H9 (cell line): ENCODE results near the gene CRABP2. TPM values are rescaled to one million over a fixed set of nuclear protein-coding genes. Genes with fewer than 3 reads are reported as not detected.
A peak's percentile ranks its signal among the peaks of the same experiment; 100 is the strongest.

Source experiments
- DNase-seq: peaks from one replicate; pipeline ENCODE4 v3.0.0-alpha.2; 2017
- H2AFZ ChIP-seq: one replicate; pipeline ENCODE4 v1.6.1; 2013; ENCODE audit warnings: mild to moderate bottlenecking, low read length, control low read depth, moderate library complexity
- H2AK5ac ChIP-seq: 2 replicates; pipeline ENCODE4 v1.6.1; 2013; ENCODE audit warnings: low read length, control low read depth, mixed read lengths; ENCODE audit not compliant: insufficient read length
- H2BK120ac ChIP-seq: one replicate; pipeline ENCODE4 v1.6.1; 2013; ENCODE audit warnings: low read depth, mild to moderate bottlenecking, low read length, control low read depth, inconsistent platforms; ENCODE audit not compliant: poor library complexity, severe bottlenecking
- H2BK12ac ChIP-seq: 2 replicates; pipeline ENCODE4 v1.6.1; 2013; ENCODE audit warnings: low read length, control low read depth, mixed read lengths, low read depth; ENCODE audit not compliant: insufficient read length
- H2BK15ac ChIP-seq: 2 replicates; pipeline ENCODE4 v1.6.1; 2013; ENCODE audit warnings: low read depth, low read length, control low read depth
- H2BK20ac ChIP-seq: one replicate; pipeline ENCODE4 v1.6.1; 2013; ENCODE audit warnings: low read depth, mild to moderate bottlenecking, low read length, control low read depth, inconsistent platforms; ENCODE audit not compliant: poor library complexity, severe bottlenecking
- H2BK5ac ChIP-seq: 2 replicates; pipeline ENCODE4 v1.6.1; 2013; ENCODE audit warnings: low read length, control low read depth, mixed read lengths; ENCODE audit not compliant: insufficient read length
- H3K14ac ChIP-seq: 2 replicates; pipeline ENCODE4 v1.6.1; 2013; ENCODE audit warnings: low read length, control low read depth; ENCODE audit not compliant: insufficient read depth
- H3K18ac ChIP-seq: 2 replicates; pipeline ENCODE4 v1.6.1; 2013; ENCODE audit warnings: low read depth, mild to moderate bottlenecking, mixed read lengths, low read length, control low read depth; ENCODE audit not compliant: insufficient read length
- H3K23ac ChIP-seq: 2 replicates; pipeline ENCODE4 v1.6.1; 2013; ENCODE audit warnings: low read length, control low read depth, mixed read lengths, low read depth; ENCODE audit not compliant: insufficient read length
- H3K23me2 ChIP-seq: 2 replicates; pipeline ENCODE4 v1.6.1; 2013; ENCODE audit warnings: low read depth, mild to moderate bottlenecking, mixed read lengths, low read length, control low read depth; ENCODE audit not compliant: insufficient read length, poor library complexity, severe bottlenecking
- H3K27ac ChIP-seq: 2 replicates; pipeline ENCODE4 v1.5.1; 2013; ENCODE audit warnings: low read length, control low read depth, mixed read lengths, low read depth; ENCODE audit not compliant: insufficient read length
- H3K27me3 ChIP-seq: 2 replicates; pipeline ENCODE4 v1.6.1; 2013; ENCODE audit warnings: low read length, control low read depth, inconsistent platforms; ENCODE audit not compliant: insufficient read depth
- H3K4ac ChIP-seq: 2 replicates; pipeline ENCODE4 v1.6.1; 2013; ENCODE audit warnings: low read depth, mild to moderate bottlenecking, control low read depth, inconsistent platforms, low read length, moderate library complexity
- H3K4me1 ChIP-seq: 2 replicates; pipeline ENCODE4 v1.6.1; 2013; ENCODE audit warnings: low read length, control low read depth, inconsistent platforms; ENCODE audit not compliant: insufficient read depth
- H3K4me2 ChIP-seq: 2 replicates; pipeline ENCODE4 v1.6.1; 2013; ENCODE audit warnings: low read length, control low read depth, mixed read lengths; ENCODE audit not compliant: insufficient read length, insufficient read depth
- H3K56ac ChIP-seq: 2 replicates; pipeline ENCODE4 v1.6.1; 2013; ENCODE audit warnings: low read depth, mild to moderate bottlenecking, mixed read lengths, low read length, control low read depth; ENCODE audit not compliant: insufficient read length
- H3K79me1 ChIP-seq: 2 replicates; pipeline ENCODE4 v1.6.1; 2013; ENCODE audit warnings: low read depth, mild to moderate bottlenecking, moderate library complexity, low read length, control low read depth, inconsistent platforms; ENCODE audit not compliant: insufficient read depth, poor library complexity, severe bottlenecking
- H3K79me2 ChIP-seq: 2 replicates; pipeline ENCODE4 v1.6.1; 2013; ENCODE audit warnings: low read length, control low read depth, inconsistent platforms; ENCODE audit not compliant: insufficient read depth
- H3K9ac ChIP-seq: 2 replicates; pipeline ENCODE4 v1.6.1; 2013; ENCODE audit warnings: low read length, control low read depth, mixed read lengths; ENCODE audit not compliant: insufficient read length; ENCODE audit errors: extremely low read depth
- H3K9me3 ChIP-seq: one replicate; pipeline ENCODE4 v1.6.1; 2013; ENCODE audit warnings: low read depth, low read length, inconsistent platforms; ENCODE audit not compliant: control insufficient read depth
- H3T11ph ChIP-seq: one replicate; pipeline ENCODE4 v1.6.1; 2013; ENCODE audit warnings: mild to moderate bottlenecking, low read length, control low read depth, inconsistent platforms
- H4K20me1 ChIP-seq: one replicate; pipeline ENCODE4 v1.6.1; 2013; ENCODE audit not compliant: control insufficient read depth, insufficient read length, insufficient read depth
- H4K5ac ChIP-seq: 2 replicates; pipeline ENCODE4 v1.6.1; 2013; ENCODE audit warnings: low read depth, mild to moderate bottlenecking, mixed read lengths, low read length, control low read depth; ENCODE audit not compliant: insufficient read length
- H4K8ac ChIP-seq: replicated peaks from 2 replicates; pipeline ENCODE4 v1.6.1; 2013; ENCODE audit warnings: low read length, control low read depth, mixed read lengths, low read depth; ENCODE audit not compliant: insufficient read length
- H4K91ac ChIP-seq: 2 replicates; pipeline ENCODE4 v1.6.1; 2013; ENCODE audit warnings: low read depth, mild to moderate bottlenecking, moderate library complexity, mixed read lengths, low read length, control low read depth; ENCODE audit not compliant: insufficient read length
- H3K27ac Mint-ChIP-seq, 3 experiments: 2 replicates in 2 of 3; 3 replicates in 1 of 3; pipeline ENCODE4 v1.8.0; 2020 to 2021; ENCODE audit warnings: mixed read lengths in 3 of 3, mild to moderate bottlenecking in 1 of 3, moderate library complexity in 1 of 3
- H3K27me3 Mint-ChIP-seq: 2 replicates; pipeline ENCODE4 v1.8.0; 2021; ENCODE audit warnings: low read depth, mild to moderate bottlenecking, moderate library complexity, mixed read lengths
- H3K36me3 Mint-ChIP-seq, 3 experiments: 2 replicates in 2 of 3; 3 replicates in 1 of 3; pipeline ENCODE4 v1.8.0; 2020 to 2021; ENCODE audit warnings: low read depth in 3 of 3, mixed read lengths in 3 of 3; ENCODE audit not compliant: insufficient read depth in 1 of 3
- H3K4me1 Mint-ChIP-seq, 2 experiments: 2 replicates each; pipeline ENCODE4 v1.8.0; 2020; ENCODE audit warnings: mixed read lengths in 2 of 2
- H3K4me3 Mint-ChIP-seq, 2 experiments: 2 replicates in 1 of 2; 3 replicates in 1 of 2; pipeline ENCODE4 v1.8.0; 2020 to 2021; ENCODE audit warnings: mild to moderate bottlenecking in 2 of 2, mixed read lengths in 2 of 2, moderate library complexity in 1 of 2
- H3K9me3 Mint-ChIP-seq, 2 experiments: 2 replicates in 1 of 2; 3 replicates in 1 of 2; pipeline ENCODE4 v1.8.0; 2020; ENCODE audit warnings: mild to moderate bottlenecking in 2 of 2, mixed read lengths in 2 of 2, moderate library complexity in 1 of 2
- CTCF ChIP-seq: fragments of 200-600 bp; sonication (generic); conservative IDR thresholded peaks from 3 replicates; pipeline ENCODE4 v1.8.0; 2021; ENCODE audit warnings: antibody characterized with exemption, mild to moderate bottlenecking
- WGBS: extraction: QIAGEN DNeasy Blood & Tissue Kit; methylation state at CpG from one replicate; pipeline ENCODE4 v1.1.7; 2013; ENCODE audit warnings: missing lambda C conversion rate, low lambda C conversion rate, mixed read lengths; ENCODE audit not compliant: insufficient read length; ENCODE audit errors: extremely low coverage; 5-methylcytosine and 5-hydroxymethylcytosine counted together
- total RNA-seq: library from RNA; stranded (reverse); gene quantifications from 2 replicates; pipeline ENCODE4 v1.2.1, GENCODE V29; 2021

CRABP2 gene
- total RNA-seq, 1 experiment from 2014 or later, result 184 TPM

GRCh38 chr1:156670791-156671190, 34.6 kb downstream of the CRABP2 start:
- no peak overlapping the region for H3K14ac ChIP-seq
- no peaks in the 10 kb centered on the region for H4K20me1 ChIP-seq
- Mint-ChIP-seq H3K4me3 (0 out of 5 replicates have a peak overlapping the region, but pooled peaks of 1 of the 2 experiments have one; percentile 23), H3K9me3 (peaks cover 2 to 3% of the 10 kb centered on the region in 2 experiments; a peak in 3 of 5 replicates), H3K27ac (peak overlapping the region; percentile 76 to 92 (median 87); a peak in 5 of 7 replicates), H3K27me3 (no peaks in the 10 kb centered on the region; the same call in 1 of the 2 replicates), H3K36me3 (peaks cover 35 to 48% (median 38%) of the 10 kb centered on the region in 3 experiments), H3K4me1 (peaks cover 84 to 95% of the 10 kb centered on the region in 2 experiments)
- H2BK120ac ChIP-seq, result no peak overlapping the region
- no peak overlapping the region for H2AK5ac ChIP-seq
- H3K56ac ChIP-seq, result no peak overlapping the region
- H3K27me3 ChIP-seq, result no peaks in the 10 kb centered on the region
- no peak for DNase-seq
- no peak overlapping the region for H4K5ac ChIP-seq
- no peak overlapping the region for H3K9ac ChIP-seq
- H4K8ac ChIP-seq, result no peak overlapping the region
- peaks cover 4% of the 10 kb centered on the region; the same call in 1 of the 2 replicates for H3K79me2 ChIP-seq
- no peak overlapping the region for H3T11ph ChIP-seq
- H2AFZ ChIP-seq, result no peak overlapping the region
- H3K23me2 ChIP-seq, result peaks cover 5% of the 10 kb centered on the region
- H3K4me1 ChIP-seq, result peaks cover 31% of the 10 kb centered on the region; the same call in 1 of the 2 replicates
- no peak overlapping the region for H2BK15ac ChIP-seq
- no peaks in the 10 kb centered on the region for H3K9me3 ChIP-seq
- H2BK12ac ChIP-seq, result no peak overlapping the region
- no peak overlapping the region for H3K4ac ChIP-seq
- H3K18ac ChIP-seq, result no peak overlapping the region
- H3K23ac ChIP-seq, result no peak overlapping the region
- no peak overlapping the region for H2BK20ac ChIP-seq
- no peak overlapping the region for H4K91ac ChIP-seq
- no peak overlapping the region for H2BK5ac ChIP-seq
- no peak overlapping the region for H3K4me2 ChIP-seq
- no CpG with 5 or more reads among the region's 4 CpGs for WGBS
- no peak for TF ChIP-seq CTCF
- H3K79me1 ChIP-seq, result peaks cover 8% of the 10 kb centered on the region
- no peak overlapping the region for H3K27ac ChIP-seq
